Left lobe of liver (tissue), 2 donors: ENCODE data around the gene GHDC. TPM values are rescaled to one million over a fixed set of nuclear protein-coding genes. Genes with fewer than 3 reads are reported as not detected.

Experiments used
- ATAC-seq: fragments of 200-7000 bp; cut with Tn5 transposase; one replicate; pipeline ENCODE4 v1.9.1; 2020; ENCODE audit warnings: mild to moderate bottlenecking, moderate library complexity
- DNase-seq: peaks from one replicate; pipeline ENCODE4 v3.0.0-alpha.2; 2020; ENCODE audit warnings: low spot score
- total RNA-seq: library from RNA; stranded (reverse); gene quantifications from one replicate; pipeline ENCODE4 v1.2.1, GENCODE V29; 2021
- donor health status: DM: no; HTN: no; CAD: no; lungs with moderate emphysema.
- donor health status: DM: no; HTN: yes; CAD: no.

GHDC gene
- total RNA-seq, 1 donor from 2014 or later: 15.7 TPM

DNA sequence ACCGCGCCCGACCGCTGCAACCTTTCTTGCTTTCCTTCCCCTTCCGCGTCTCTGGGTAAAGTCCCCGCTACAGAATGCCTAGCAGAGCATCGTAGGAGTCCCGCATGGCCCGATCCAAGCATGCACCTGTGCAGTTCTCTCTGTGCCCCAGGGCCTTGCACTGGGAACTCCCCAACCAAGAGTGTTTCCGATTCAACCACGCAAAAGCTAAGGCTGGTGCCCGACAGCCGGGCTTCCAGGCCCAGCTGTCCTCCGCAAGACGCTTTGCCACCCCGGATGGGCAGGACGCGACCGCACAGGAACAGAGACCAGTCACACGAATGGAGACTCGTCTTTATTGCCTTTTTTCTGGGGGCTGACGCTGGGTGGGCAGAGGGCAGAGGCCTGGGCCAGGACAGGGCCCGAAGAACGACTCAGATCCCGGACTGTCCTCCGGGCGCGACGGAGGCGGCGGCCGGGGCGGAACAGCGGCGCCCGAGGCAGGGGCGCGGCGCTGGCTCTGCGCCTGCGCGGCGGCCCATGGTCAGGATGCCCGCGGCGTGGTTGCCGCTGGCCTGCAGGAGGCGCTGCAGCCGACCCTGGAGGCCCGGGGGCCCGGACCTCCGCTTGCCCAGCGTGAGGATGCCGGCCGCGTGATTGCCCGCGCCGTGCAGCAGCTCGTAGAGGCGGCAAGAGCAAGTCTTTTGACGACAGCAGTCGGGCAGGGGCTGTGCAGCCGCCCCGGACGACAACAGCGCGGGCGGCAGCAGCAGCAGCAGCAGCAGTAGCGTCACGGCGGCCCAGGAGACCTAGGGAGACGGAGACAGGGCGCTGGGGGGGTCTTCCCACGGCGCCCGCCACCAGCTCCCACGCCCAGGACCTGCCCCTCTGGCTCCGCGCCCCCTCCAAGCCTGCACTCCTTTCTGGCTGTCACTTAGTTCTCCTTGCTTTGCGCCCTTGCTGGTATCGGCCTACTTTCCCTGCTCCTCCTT lies 10.3 kb downstream of the GHDC start:
- ATAC-seq (peak; percentile 89), DNase-seq (peak; percentile 72)

GRCh38 chr17:42182927-42183734 lies 11.2 kb downstream of the GHDC start:
- no peak for ATAC-seq
- no peak for DNase-seq

DNA sequence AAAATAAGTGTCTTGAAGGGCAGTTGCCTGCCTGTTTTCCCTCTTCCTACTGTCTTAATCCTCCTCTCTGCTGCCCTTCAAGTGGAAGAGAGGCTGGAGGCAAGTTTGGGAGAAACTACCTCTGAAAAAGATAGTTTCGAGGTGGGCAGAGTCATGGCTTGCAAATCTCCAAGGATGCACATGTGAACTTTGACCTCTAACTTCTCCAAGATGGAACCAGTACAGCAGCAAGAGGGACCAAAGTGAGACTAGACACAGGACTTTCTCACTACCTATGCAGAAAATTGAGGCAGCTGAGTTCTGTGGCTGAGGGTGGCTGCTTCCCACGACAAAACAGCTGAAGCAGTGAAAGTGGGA lies 12.5 kb downstream of the GHDC start:
- ATAC-seq: no peak
- no peak for DNase-seq

DNA sequence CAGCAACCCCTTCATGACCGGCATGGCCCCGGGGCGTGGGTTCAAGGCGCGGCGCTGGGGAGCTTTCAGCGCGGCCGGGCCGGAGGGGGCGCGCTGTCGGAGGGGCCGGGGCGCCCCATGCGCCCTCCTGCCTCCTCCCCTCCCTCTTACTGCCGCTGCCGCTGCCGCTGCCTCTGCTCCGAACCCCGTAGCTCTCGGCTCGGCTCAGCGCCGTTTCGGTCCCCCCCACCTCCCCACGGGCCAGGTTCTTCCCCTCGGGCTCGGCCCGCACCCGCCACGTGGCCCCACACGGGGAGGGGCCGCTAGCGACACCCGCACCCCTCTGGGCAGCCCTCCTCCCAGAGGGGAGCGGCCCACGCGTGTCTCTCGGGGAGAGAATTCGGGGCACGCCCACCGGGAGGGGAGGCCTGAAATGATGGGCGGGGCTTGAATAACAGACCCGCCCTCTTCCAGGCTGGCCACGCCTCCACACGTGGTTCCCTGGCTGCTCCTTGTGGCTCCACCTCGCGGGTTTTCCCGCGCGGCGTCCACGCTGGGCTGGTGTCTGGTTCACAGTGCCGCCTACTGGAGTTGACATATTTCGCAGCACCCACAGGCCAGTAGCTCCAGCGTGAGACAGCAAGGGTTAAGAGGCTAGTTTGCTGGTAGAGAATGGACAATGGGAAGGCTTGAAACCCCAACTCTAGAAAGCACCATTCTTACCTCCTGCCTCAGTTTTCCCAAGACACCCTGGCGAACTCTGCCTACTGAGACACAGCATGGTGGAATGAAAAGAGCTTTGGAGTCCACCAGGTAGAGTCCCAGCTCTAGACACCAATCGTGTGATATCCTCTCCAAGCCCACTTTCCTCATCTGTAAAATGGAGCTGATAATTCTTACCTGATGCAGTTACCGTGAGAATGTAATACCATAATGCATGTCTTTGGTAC lies 13.1 kb downstream of the GHDC start, which contains the start of gene KCNH4:
Gene KCNH4, minus strand, starts transcription at position 221 of the 929 bp plus-strand sequence. Its CDS starts 197 bp downstream, at position 24.
- peak; percentile 68 for ATAC-seq
- DNase-seq: peak; percentile 74

DNA sequence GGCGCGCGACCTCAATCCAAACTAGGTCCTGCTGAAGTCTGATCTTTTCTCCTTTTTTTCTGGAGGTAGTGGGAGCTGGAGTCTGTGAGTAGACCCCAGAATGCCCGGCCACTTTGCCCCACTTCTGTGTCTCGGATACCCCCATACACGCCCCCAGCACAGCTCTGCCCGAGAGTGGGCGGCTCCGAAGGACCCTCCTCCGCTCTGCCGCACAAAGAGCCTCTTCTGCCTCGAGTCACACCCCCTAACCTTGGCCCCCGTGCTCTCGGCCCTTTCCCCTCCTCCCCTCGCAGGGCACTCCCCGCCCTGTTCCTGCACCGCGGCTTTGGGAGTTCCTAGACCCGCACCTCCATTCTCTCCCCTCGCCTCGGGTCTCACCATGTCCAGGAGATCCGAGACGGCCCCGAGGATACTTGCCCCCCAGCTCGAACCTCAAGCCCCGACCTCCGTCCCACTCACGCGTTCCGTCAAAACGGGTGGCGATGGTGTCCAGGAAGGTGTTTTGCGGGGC lies 13.8 kb downstream of the GHDC start:
- ATAC-seq (no peak), DNase-seq (no peak)

DNA sequence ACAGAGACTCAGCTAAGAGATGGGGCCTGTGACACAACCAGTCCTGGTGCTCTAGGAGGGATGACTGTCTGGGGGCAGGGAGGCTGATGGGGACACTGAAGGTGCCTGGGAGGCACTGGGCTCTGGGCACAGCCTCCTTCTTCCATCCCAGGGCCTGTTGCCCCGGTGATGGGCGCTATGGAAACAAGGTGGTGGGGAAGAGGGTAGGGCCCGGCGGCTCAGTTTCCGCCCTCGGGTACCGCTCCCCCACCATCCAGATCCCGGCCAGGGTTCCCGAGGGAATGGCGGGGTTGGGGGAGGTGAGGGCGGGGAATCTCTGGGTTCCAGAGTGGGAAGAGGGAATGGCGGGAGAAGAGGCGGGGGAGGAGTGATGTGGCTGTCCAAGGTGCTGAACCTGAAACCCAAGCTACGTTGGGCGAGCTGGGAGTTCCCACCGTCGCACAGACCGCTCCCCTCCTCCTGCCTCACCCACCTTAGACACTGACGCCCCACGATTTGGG lies 14.3 kb downstream of the GHDC start:
- DNase-seq: no peak
- peak; percentile 42 for ATAC-seq

- no peak for DNase-seq
- ATAC-seq: no peak
Measured at GRCh38 chr17:42179335-42179734, 15.0 kb downstream of the GHDC start.

DNA sequence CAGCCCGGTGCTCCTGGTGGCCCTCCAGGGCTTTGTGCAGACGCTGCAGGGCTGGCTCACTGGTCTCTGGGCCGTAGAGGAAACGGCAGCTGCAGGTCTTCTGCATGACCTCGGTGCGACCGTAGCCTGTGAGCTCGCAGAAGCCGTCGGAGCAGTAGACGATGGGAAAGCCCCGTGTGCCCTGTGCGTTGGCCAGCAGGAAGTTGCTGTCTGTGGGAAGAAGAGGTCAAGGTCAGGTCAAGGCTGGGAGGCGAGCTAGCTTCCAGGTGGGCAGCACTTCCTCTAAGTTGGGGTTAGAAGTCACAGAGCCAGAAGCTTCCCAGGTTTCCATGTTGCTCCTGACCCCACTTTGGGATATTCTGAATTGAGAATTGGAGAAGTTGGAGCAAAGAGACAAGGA lies 15.5 kb downstream of the GHDC start:
- ATAC-seq: no peak
- no peak for DNase-seq

- DNase-seq: no peak
- ATAC-seq: no peak
Measured at GRCh38 chr17:42177684-42178083, 16.6 kb downstream of the GHDC start.

GRCh38 chr17:42174126-42174783 lies 20.0 kb downstream of the GHDC start:
- DNase-seq (no peak), ATAC-seq (no peak)

DNA sequence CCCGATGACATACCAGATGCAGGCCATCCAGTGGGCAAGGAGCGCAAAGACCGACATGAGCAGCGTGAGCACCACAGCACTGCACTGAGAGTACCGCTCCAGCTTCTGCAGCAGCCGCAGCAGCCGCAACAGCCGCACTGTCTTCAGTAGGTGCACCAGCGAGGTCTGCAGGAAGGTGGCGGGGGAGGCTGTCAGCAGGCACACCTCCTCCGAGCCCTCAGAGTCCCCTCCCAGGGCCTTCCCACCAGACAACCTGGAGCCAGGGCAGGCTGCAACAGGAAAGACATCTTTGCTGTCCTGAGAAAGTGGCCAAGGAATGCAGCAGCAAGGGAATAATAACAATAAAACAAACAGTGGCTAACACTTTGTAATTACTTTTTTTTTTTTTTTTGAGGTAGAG lies 22.5 kb downstream of the GHDC start:
- DNase-seq (no peak), ATAC-seq (no peak)

DNA sequence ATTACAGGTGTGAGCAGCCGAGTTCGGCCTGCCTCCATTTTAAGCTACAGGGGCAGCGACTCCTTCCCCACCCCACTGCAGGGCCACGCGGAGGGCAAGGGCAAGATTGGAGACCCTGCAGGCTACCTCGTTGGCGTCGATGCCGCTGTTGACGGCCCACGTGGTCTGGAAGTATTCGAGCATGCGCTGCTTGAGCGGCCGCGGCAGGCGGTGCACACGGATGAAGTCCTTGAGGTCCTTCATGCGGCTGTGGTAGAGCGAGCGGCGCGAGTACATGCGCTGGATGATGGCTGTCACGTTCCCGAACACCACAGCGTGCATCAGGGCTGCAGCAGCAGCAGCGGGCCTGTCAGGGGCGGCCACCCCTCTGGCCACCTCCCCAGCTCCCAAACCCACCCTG lies 24.9 kb downstream of the GHDC start:
- no peak for ATAC-seq
- no peak for DNase-seq

- DNase-seq (no peak), ATAC-seq (no peak)
Measured at GRCh38 chr17:42167807-42168206, 26.5 kb downstream of the GHDC start.

GRCh38 chr17:42166196-42166763 lies 28.0 kb downstream of the GHDC start:
- DNase-seq: no peak
- ATAC-seq: no peak

GRCh38 chr17:42165751-42166150 lies 28.5 kb downstream of the GHDC start:
- DNase-seq: no peak

DNA sequence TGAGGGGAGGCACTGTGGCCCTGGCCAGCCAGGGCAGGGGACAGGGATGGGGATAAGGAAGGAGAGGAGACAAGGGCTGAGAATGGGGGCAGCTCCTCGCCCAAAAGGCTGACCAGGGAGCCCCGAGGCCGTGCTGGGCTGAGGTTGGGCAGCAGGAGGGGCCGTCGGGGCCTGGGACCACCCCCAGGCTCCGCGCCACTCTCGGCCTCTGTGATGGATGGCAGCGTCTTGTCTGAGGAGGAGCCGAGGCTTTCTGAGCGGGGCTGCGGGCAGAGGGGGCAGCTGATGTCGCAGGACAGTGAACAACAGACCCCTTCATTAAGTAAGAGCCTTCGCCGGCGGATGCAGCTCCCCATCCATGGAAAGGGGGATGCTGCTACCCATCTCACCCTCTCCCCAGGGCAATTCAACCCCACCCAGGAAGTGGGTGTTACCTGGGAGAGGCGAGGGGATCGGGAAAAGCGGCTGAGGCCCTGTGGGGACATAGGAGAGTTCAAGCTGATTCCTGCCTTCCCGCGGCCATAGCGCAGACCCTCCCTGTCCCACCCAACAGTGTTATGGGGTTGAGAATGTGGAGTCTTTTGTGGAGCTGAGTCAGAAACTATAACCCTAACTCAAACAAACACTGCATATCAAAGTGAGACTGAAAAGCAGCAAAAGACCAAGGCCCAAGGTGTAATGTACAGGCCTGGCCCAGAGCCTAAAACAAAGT lies 30.4 kb downstream of the GHDC start:
- ATAC-seq (no peak), DNase-seq (no peak)

More at GRCh38 chr17:42165751-42166150, 28.5 kb downstream of the GHDC start:
- ATAC-seq: no peak

DNA sequence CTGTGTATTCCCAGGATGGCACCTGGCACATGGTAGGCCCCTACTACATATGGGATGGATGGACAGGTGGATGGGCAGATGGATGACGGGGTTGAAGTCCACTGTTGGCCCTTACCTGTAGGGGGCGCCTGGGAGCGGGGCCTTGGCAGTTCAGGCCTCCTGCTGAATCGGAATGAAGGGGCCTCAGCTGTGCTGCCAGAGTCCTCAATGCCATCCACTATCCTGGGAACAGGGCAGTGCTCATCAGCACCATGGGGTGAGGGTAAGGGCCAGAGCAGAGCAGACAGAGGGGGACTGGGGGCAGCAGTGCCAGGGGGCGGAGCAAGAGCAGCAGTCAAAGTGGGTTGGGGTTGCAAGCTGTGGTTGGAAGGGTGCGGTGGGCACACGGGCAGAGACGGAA lies 31.2 kb downstream of the GHDC start:
- no peak for DNase-seq

GRCh38 chr17:42160531-42160910 lies 33.8 kb downstream of the GHDC start:
- no peak for ATAC-seq

More for the DNA sequence above, 31.2 kb downstream of the GHDC start:
- ATAC-seq: no peak

More at GRCh38 chr17:42160531-42160910, 33.8 kb downstream of the GHDC start:
- DNase-seq: no peak
